Mammary epithelial cell (primary cell): ENCODE measurements around the gene NOXA1.

ENCODE experiments used
- CTCF ChIP-seq, 2 donors: IDR thresholded peaks in 1 of 2; conservative IDR thresholded peaks in 1 of 2; 2 replicates each; pipeline ENCODE4 v1.5.1; 2011 to 2012; ENCODE audit warnings: inconsistent platforms in 2 of 2, low read length in 2 of 2, mild to moderate bottlenecking in 2 of 2, control low read depth in 1 of 2, low read depth in 1 of 2; ENCODE audit not compliant: insufficient read depth in 1 of 2; ENCODE audit errors: extremely low read depth in 1 of 2
- EZH2 ChIP-seq: IDR thresholded peaks from 2 replicates; pipeline ENCODE4 v1.6.1; 2012; ENCODE audit warnings: low read length, inconsistent platforms, borderline replicate concordance

GRCh38 chr9:137411645-137412380 is 11.4 kb upstream of the NOXA1 start:
- no peak for TF ChIP-seq CTCF (conservative IDR thresholded peaks at IDR 0.05 in 1 of 2, IDR thresholded peaks at IDR 0.05 in 1 of 2; ENCODE audit: extremely low read depth in 1 of 2, insufficient read depth in 1 of 2, low read depth in 1 of 2, low read length in 2 of 2)
- TF ChIP-seq EZH2: no peak
